Measurements from ENCODE around the gene TRAP1.

DNA sequence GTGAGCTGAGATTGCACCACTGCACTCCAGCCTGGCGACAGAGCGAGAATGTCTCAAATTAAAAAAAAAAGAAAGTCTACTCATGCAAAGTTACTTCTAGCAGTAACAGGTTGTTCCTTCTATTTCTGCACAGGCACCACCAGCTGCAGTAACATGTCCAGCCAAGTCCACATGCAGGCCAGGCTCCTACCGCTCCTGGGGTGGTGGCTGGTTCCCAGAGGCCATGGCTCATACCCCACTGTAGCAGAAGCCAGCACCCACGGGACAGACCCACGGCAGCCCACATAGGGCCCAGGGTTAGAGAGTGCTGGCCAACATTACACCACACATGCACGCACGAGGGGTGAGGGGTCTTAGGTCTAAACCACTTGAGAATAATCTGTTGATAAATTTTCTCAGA, 26.7 kb upstream of the TRAP1 start:
- TF ChIP-seq, protein P1, sequence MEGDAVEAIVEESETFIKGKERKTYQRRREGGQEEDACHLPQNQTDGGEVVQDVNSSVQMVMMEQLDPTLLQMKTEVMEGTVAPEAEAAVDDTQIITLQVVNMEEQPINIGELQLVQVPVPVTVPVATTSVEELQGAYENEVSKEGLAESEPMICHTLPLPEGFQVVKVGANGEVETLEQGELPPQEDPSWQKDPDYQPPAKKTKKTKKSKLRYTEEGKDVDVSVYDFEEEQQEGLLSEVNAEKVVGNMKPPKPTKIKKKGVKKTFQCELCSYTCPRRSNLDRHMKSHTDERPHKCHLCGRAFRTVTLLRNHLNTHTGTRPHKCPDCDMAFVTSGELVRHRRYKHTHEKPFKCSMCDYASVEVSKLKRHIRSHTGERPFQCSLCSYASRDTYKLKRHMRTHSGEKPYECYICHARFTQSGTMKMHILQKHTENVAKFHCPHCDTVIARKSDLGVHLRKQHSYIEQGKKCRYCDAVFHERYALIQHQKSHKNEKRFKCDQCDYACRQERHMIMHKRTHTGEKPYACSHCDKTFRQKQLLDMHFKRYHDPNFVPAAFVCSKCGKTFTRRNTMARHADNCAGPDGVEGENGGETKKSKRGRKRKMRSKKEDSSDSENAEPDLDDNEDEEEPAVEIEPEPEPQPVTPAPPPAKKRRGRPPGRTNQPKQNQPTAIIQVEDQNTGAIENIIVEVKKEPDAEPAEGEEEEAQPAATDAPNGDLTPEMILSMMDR (IDR thresholded peaks at IDR 0.05; ENCODE audit: poor library complexity, severe bottlenecking), result no peak
- TF ChIP-seq EP300 (conservative IDR thresholded peaks at IDR 0.05; ENCODE audit: poor library complexity, severe bottlenecking), result no peak
- TF ChIP-seq, protein P2, sequence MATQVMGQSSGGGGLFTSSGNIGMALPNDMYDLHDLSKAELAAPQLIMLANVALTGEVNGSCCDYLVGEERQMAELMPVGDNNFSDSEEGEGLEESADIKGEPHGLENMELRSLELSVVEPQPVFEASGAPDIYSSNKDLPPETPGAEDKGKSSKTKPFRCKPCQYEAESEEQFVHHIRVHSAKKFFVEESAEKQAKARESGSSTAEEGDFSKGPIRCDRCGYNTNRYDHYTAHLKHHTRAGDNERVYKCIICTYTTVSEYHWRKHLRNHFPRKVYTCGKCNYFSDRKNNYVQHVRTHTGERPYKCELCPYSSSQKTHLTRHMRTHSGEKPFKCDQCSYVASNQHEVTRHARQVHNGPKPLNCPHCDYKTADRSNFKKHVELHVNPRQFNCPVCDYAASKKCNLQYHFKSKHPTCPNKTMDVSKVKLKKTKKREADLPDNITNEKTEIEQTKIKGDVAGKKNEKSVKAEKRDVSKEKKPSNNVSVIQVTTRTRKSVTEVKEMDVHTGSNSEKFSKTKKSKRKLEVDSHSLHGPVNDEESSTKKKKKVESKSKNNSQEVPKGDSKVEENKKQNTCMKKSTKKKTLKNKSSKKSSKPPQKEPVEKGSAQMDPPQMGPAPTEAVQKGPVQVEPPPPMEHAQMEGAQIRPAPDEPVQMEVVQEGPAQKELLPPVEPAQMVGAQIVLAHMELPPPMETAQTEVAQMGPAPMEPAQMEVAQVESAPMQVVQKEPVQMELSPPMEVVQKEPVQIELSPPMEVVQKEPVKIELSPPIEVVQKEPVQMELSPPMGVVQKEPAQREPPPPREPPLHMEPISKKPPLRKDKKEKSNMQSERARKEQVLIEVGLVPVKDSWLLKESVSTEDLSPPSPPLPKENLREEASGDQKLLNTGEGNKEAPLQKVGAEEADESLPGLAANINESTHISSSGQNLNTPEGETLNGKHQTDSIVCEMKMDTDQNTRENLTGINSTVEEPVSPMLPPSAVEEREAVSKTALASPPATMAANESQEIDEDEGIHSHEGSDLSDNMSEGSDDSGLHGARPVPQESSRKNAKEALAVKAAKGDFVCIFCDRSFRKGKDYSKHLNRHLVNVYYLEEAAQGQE (IDR thresholded peaks at IDR 0.05; ENCODE audit: borderline replicate concordance), result no peak
- TF ChIP-seq RAD21 (conservative IDR thresholded peaks at IDR 0.05), result no peak
- no peak for TF ChIP-seq POLR2AphosphoS5 (IDR thresholded peaks at IDR 0.05)
- no peak for TF ChIP-seq TAF1 (IDR thresholded peaks at IDR 0.05; ENCODE audit: low read depth)
- TF ChIP-seq SMC3 (conservative IDR thresholded peaks at IDR 0.05; ENCODE audit: poor library complexity), result no peak
- TF ChIP-seq MXI1 (conservative IDR thresholded peaks at IDR 0.05; ENCODE audit: poor library complexity, severe bottlenecking), result no peak
- no peak for TF ChIP-seq EZH2 (IDR thresholded peaks at IDR 0.05; ENCODE audit: borderline replicate concordance, insufficient read depth, low read length, poor library complexity, severe bottlenecking)
